Inflammatory macrophage (primary cell): Measurements from ENCODE around the gene RUNDC3A.
"Not testable (repeated sequence)": the region's sequence is repeated elsewhere in the genome, so short reads cannot be mapped to it uniquely, and the experiment has no call there.

Source experiments
- DNase-seq, 2 donors: peaks; one replicate each; pipeline ENCODE4 v3.0.0-alpha.2; 2020 to 2022

RUNDC3A gene

GRCh38 chr17:44321246-44322120, 13.1 kb downstream of the RUNDC3A start:
- no peak for DNase-seq

GRCh38 chr17:44322236-44322895, 14.0 kb downstream of the RUNDC3A start:
- no peak for DNase-seq

GRCh38 chr17:44323359-44324091, 15.1 kb downstream of the RUNDC3A start:
- DNase-seq: no peak

- peak in 1 of 2 donors; percentile 20 for DNase-seq
Measured at GRCh38 chr17:44324092-44324570, 15.7 kb downstream of the RUNDC3A start.

- DNase-seq: peak; percentile 96 to 98
Measured at GRCh38 chr17:44324571-44325275, 16.3 kb downstream of the RUNDC3A start, which contains the start of gene SLC25A39. TSS of gene SLC25A39 (minus strand) at chr17:44324823. CDS start at chr17:44323562, 1,261 bp downstream.

- DNase-seq: peak; percentile 94 to 95
Measured at GRCh38 chr17:44326861-44327444, 18.6 kb downstream of the RUNDC3A start.

- no peak for DNase-seq
Measured at GRCh38 chr17:44327715-44328449, 19.5 kb downstream of the RUNDC3A start.

- not testable (repeated sequence) for DNase-seq
Measured at GRCh38 chr17:44329516-44329915, 21.1 kb downstream of the RUNDC3A start.

- DNase-seq: not testable (repeated sequence)
Measured at GRCh38 chr17:44330263-44330662, 21.9 kb downstream of the RUNDC3A start.

GRCh38 chr17:44331249-44331760, 22.9 kb downstream of the RUNDC3A start:
- DNase-seq: peak; percentile 90 to 95

- peak; percentile 81 to 84 for DNase-seq
Measured at GRCh38 chr17:44333371-44333770, 25.0 kb downstream of the RUNDC3A start.

GRCh38 chr17:44334315-44334714, 25.9 kb downstream of the RUNDC3A start:
- DNase-seq: no peak

GRCh38 chr17:44334727-44335126, 26.3 kb downstream of the RUNDC3A start:
- DNase-seq: peak; percentile 59 to 68

- DNase-seq: peak; percentile 59 to 65
Measured at GRCh38 chr17:44335564-44335963, 27.2 kb downstream of the RUNDC3A start.

- no peak for DNase-seq
Measured at GRCh38 chr17:44335968-44336367, 27.6 kb downstream of the RUNDC3A start.

- peak; percentile 78 to 91 for DNase-seq
Measured at GRCh38 chr17:44338702-44339101, 30.3 kb downstream of the RUNDC3A start.

- DNase-seq: not testable (repeated sequence)
Measured at GRCh38 chr17:44340553-44340952, 32.2 kb downstream of the RUNDC3A start.

GRCh38 chr17:44343510-44344209, 35.3 kb downstream of the RUNDC3A start:
- DNase-seq: no peak

- DNase-seq: peak; percentile 97 to 99
Measured at GRCh38 chr17:44344939-44345453, 36.6 kb downstream of the RUNDC3A start, which contains the start of gene GRN. TSS of gene GRN (plus strand) at chr17:44345302. CDS start at chr17:44349165, 3,863 bp downstream.
